Measurements from ENCODE around the gene TMEM108.

The TMEM108 gene

GRCh38 chr3:133054586-133054985, 16.4 kb downstream of the TMEM108 start:
- TF ChIP-seq CTCF (IDR thresholded peaks at IDR 0.05): no peak
- TF ChIP-seq ZFX (IDR thresholded peaks at IDR 0.05; ENCODE audit: borderline replicate concordance): no peak
- H3K27ac ChIP-seq: no peak overlapping the region

GRCh38 chr3:133055339-133055738, 17.1 kb downstream of the TMEM108 start:
- TF ChIP-seq ZFX (IDR thresholded peaks at IDR 0.05; ENCODE audit: borderline replicate concordance) (no peak), CTCF (IDR thresholded peaks at IDR 0.05) (no peak)
- no peak overlapping the region for H3K27ac ChIP-seq

- no peak overlapping the region for H3K27ac ChIP-seq
- TF ChIP-seq ZFX (IDR thresholded peaks at IDR 0.05; ENCODE audit: borderline replicate concordance): no peak
- TF ChIP-seq CTCF (IDR thresholded peaks at IDR 0.05): no peak
Observed at GRCh38 chr3:133058243-133058642, 20.1 kb downstream of the TMEM108 start.

- no peak for TF ChIP-seq CTCF (IDR thresholded peaks at IDR 0.05)
- TF ChIP-seq ZFX (IDR thresholded peaks at IDR 0.05; ENCODE audit: borderline replicate concordance): no peak
- no peak overlapping the region for H3K27ac ChIP-seq
Observed at GRCh38 chr3:133058831-133059230, 20.6 kb downstream of the TMEM108 start.

GRCh38 chr3:133065193-133065961, 27.2 kb downstream of the TMEM108 start:
- TF ChIP-seq ZFX (IDR thresholded peaks at IDR 0.05; ENCODE audit: borderline replicate concordance) (no peak), CTCF (IDR thresholded peaks at IDR 0.05) (no peak)
- H3K27ac ChIP-seq: no peak overlapping the region

GRCh38 chr3:133066026-133066425, 27.8 kb downstream of the TMEM108 start:
- no peak for TF ChIP-seq CTCF (IDR thresholded peaks at IDR 0.05)

GRCh38 chr3:133069556-133070286, 31.5 kb downstream of the TMEM108 start:
- H3K27ac ChIP-seq: no peak overlapping the region
- TF ChIP-seq CTCF (IDR thresholded peaks at IDR 0.05): no peak
- TF ChIP-seq ZFX (IDR thresholded peaks at IDR 0.05; ENCODE audit: borderline replicate concordance): no peak

More at GRCh38 chr3:133066026-133066425, 27.8 kb downstream of the TMEM108 start:
- no peak overlapping the region for H3K27ac ChIP-seq

Data from 22Rv1 (cell line).